ENCODE measurements around the gene LZTFL1.

The LZTFL1 gene

GRCh38 chr3:45782381-45782780 is 59.5 kb downstream of the LZTFL1 start:
- no peak for DNase-seq

- no peak for DNase-seq
These were observed 60.1 kb downstream of the LZTFL1 start for GRCh38 chr3:45781841-45782240.

- no peak for DNase-seq
These were observed 60.6 kb downstream of the LZTFL1 start for GRCh38 chr3:45781271-45781670.

- no peak for DNase-seq
These were observed 61.9 kb downstream of the LZTFL1 start for GRCh38 chr3:45779746-45780735.

GRCh38 chr3:45778761-45779201 is 63.1 kb downstream of the LZTFL1 start:
- DNase-seq: no peak

GRCh38 chr3:45777746-45778386 is 64.1 kb downstream of the LZTFL1 start:
- DNase-seq: no peak

- DNase-seq: no peak
These were observed 64.7 kb downstream of the LZTFL1 start for GRCh38 chr3:45777111-45777745.

GRCh38 chr3:45776611-45777010 is 65.3 kb downstream of the LZTFL1 start:
- no peak for DNase-seq

- DNase-seq: no peak
These were observed 65.7 kb downstream of the LZTFL1 start for GRCh38 chr3:45776301-45776595.

- DNase-seq: no peak
These were observed 66.2 kb downstream of the LZTFL1 start for GRCh38 chr3:45775571-45776300.

GRCh38 chr3:45774581-45775521 is 67.1 kb downstream of the LZTFL1 start:
- DNase-seq: no peak

- DNase-seq: no peak
These were observed 68.0 kb downstream of the LZTFL1 start for GRCh38 chr3:45773714-45774449.

Measured in activated CD4-positive, alpha-beta T cell treated with anti-CD3 and anti-CD28 coated beads for 48 hours (primary cell).